GM10847 (cell line): ENCODE measurements around the gene MICAL3.

Source experiments
- POLR2A ChIP-seq: IDR thresholded peaks from 2 replicates; pipeline ENCODE4 v1.6.1; 2011; ENCODE audit not compliant: insufficient read length; ENCODE audit errors: extremely low read depth

The MICAL3 gene

GRCh38 chr22:18013947-18014346 lies 10.4 kb downstream of the MICAL3 start:
- no peak for TF ChIP-seq POLR2A

- TF ChIP-seq POLR2A, result no peak
These were observed 10.9 kb downstream of the MICAL3 start for GRCh38 chr22:18013436-18013835.

GRCh38 chr22:18012531-18012930 lies 11.8 kb downstream of the MICAL3 start:
- TF ChIP-seq POLR2A, result no peak

- no peak for TF ChIP-seq POLR2A
These were observed 14.1 kb downstream of the MICAL3 start for GRCh38 chr22:18010266-18010665.

GRCh38 chr22:18008136-18008535 lies 16.2 kb downstream of the MICAL3 start:
- TF ChIP-seq POLR2A, result no peak

- TF ChIP-seq POLR2A, result no peak
These were observed 19.0 kb downstream of the MICAL3 start for GRCh38 chr22:18005201-18005926.

- peak; percentile 59 for TF ChIP-seq POLR2A
These were observed 23.1 kb downstream of the MICAL3 start for GRCh38 chr22:18001040-18001893.

- no peak for TF ChIP-seq POLR2A
These were observed 23.8 kb downstream of the MICAL3 start for GRCh38 chr22:18000441-18001039.

- no peak for TF ChIP-seq POLR2A
These were observed 24.5 kb downstream of the MICAL3 start for GRCh38 chr22:17999851-18000250.

GRCh38 chr22:17998913-17999312 lies 25.4 kb downstream of the MICAL3 start:
- no peak for TF ChIP-seq POLR2A

GRCh38 chr22:17997456-17997855 lies 26.9 kb downstream of the MICAL3 start:
- no peak for TF ChIP-seq POLR2A

GRCh38 chr22:17994424-17995108 lies 29.8 kb downstream of the MICAL3 start:
- no peak for TF ChIP-seq POLR2A

- no peak for TF ChIP-seq POLR2A
These were observed 33.4 kb downstream of the MICAL3 start for GRCh38 chr22:17990942-17991341.

GRCh38 chr22:17990147-17990546 lies 34.2 kb downstream of the MICAL3 start:
- TF ChIP-seq POLR2A, result no peak

- no peak for TF ChIP-seq POLR2A
These were observed 35.4 kb downstream of the MICAL3 start for GRCh38 chr22:17988800-17989513.
